Heart right ventricle (tissue), 16 donors: Measurements from ENCODE around the gene PTPRU. TPM values are rescaled to one million over a fixed set of nuclear protein-coding genes. Genes with fewer than 3 reads are reported as not detected.

ENCODE experiments used
- ATAC-seq, 8 donors: fragments of 200-7000 bp; cut with Tn5 transposase; one replicate each; pipeline ENCODE4 v1.9.1; 2020; ENCODE audit warnings: mild to moderate bottlenecking in 8 of 8, moderate library complexity in 8 of 8, moderate number of reproducible peaks in 1 of 8
- DNase-seq, 2 donors: peaks; one replicate each; pipeline ENCODE4 v3.0.0-alpha.2; 2020
- H3K27ac ChIP-seq, 10 donors: fragments of 200-600 bp; sonication (generic) in 2 of 10; one replicate each; pipeline versions ENCODE4 v1.5.0 to v1.8.0; 2020 to 2022; ENCODE audit warnings: mild to moderate bottlenecking in 3 of 10
- H3K27me3 ChIP-seq, 7 donors: fragments of 200-600 bp; one replicate each; pipeline ENCODE4 v1.8.0; 2021 to 2022; ENCODE audit warnings: mild to moderate bottlenecking in 2 of 7
- H3K36me3 ChIP-seq, 9 donors: fragments of 200-600 bp; sonication (generic) in 1 of 9; one replicate each; pipeline versions ENCODE4 v1.5.0 to v1.8.0; 2020 to 2022; ENCODE audit warnings: mild to moderate bottlenecking in 2 of 9
- H3K4me1 ChIP-seq, 9 donors: fragments of 200-600 bp; sonication (generic) in 1 of 9; one replicate each; pipeline versions ENCODE4 v1.5.0 to v1.8.0; 2020 to 2022; ENCODE audit warnings: mild to moderate bottlenecking in 4 of 9
- H3K4me3 ChIP-seq, 10 donors: fragments of 200-600 bp; sonication (generic) in 2 of 10; one replicate each; pipeline versions ENCODE4 v1.5.0 to v1.8.0; 2020 to 2022; ENCODE audit warnings: mild to moderate bottlenecking in 7 of 10, moderate library complexity in 2 of 10
- H3K9me3 ChIP-seq, 11 donors: fragments of 200-600 bp in 10 of 11; sonication (generic) in 2 of 11; one replicate each; pipeline versions ENCODE4 v1.5.0 to v1.8.0; 2013 to 2022; ENCODE audit warnings: mild to moderate bottlenecking in 2 of 11, control low read depth in 1 of 11, moderate library complexity in 1 of 11
- CTCF ChIP-seq, 9 donors: fragments of 200-600 bp; sonication (generic) in 2 of 9; IDR thresholded peaks; one replicate each; pipeline versions ENCODE4 v1.5.0 to v1.8.0; 2021 to 2022; ENCODE audit warnings: antibody characterized with exemption in 9 of 9, mild to moderate bottlenecking in 5 of 9, moderate library complexity in 1 of 9
- WGBS, 2 donors: extraction: QIAGEN DNeasy Blood & Tissue Kit; methylation state at CpG; one replicate each; pipeline ENCODE4 v1.1.7; 2013; ENCODE audit warnings: inconsistent platforms in 1 of 2; 5-methylcytosine and 5-hydroxymethylcytosine counted together
- intact Hi-C, 10 donors: fragments of 100-400 bp; cut with DNase I; formaldehyde crosslinking; loops; one replicate each; pipeline versions ENCODE4 v1.11.1 to v1.14.2; 2022
- polyA plus RNA-seq, 2 donors: library from polyadenylated mRNA; stranded (reverse); fragments of 200-250 nt; gene quantifications; one replicate each; pipeline ENCODE4 v1.2.3, GENCODE V29; 2013
- total RNA-seq, 10 donors: library from RNA; stranded (reverse); fragmentation: NEBNext Ultra II Directional in 3 of 10; extraction: Animal tissue kit (Norgen Biotek cat#: 25700) in 3 of 10; gene quantifications; one replicate each; pipeline versions ENCODE4 v1.2.1 to v1.2.4, GENCODE V29; 2021 to 2023
- donor health status: Arrhythmogenic right ventricular cardiomyopathy.
- donor health status: ischemic (EF 13 %, LVEDD 7.1; RV severe dilation, severe dysfunction).
- donor health status: healthy with polysubstance abuse.
- donor health status: DM: no; HTN: yes; CAD: no.
- donor health status: DM: no; HTN: no; CAD: no.
- donor health status: ischemic (EF 25% LVEDD 6.9; RV normal size, moderate dysfunction).
- donor health status: ischemic (EF 25% LVEDD 5.7; RV mildly dilated, moderate dysfunction).
- donor health status: healthy.
- donor health status: DM: yes; HTN: yes; CAD: no.
- donor health status: Ischemic cardiomyopathy.
- donor health status: ischemic (EF 35%, LVEDD 5.7; RV mildly dilated, moderate dysfunction).
- donor health status: nonischemic (EF 11% LVEDD 7.7; RV severe dilation, severe dysfunction).
- donor health status: DM: yes; HTN: yes; CAD: no.
- donor health status: PGD.
- donor health status: ischemic (EF 29% LVEDD 5.4; RV normal size, mild dysfunction).
- donor health status: nonischemic (EF 23%, LVEDD 6.1; RV moderate dilation, normal function).

The PTPRU gene
- total and polyA plus RNA-seq, 12 donors, result 8.6 to 29.8 (median 14.5) TPM

- TF ChIP-seq CTCF (IDR thresholded peaks at IDR 0.05), result no peak
- 70% methylated on average over 5 of the region's 5 CpGs for WGBS, 2 donors
- DNase-seq, result no peak
- Histone ChIP-seq H3K4me1 (peaks cover 0 to 4% (median 0%) of the 10 kb centered on the region in 9 donors), H3K9me3 (no peaks in the 10 kb centered on the region), H3K27me3 (no peaks in the 10 kb centered on the region), H3K4me3 (no peak overlapping the region), H3K36me3 (peaks cover 0 to 46% (median 0%) of the 10 kb centered on the region in 9 donors), H3K27ac (no peak overlapping the region)
- intact Hi-C loops, result no loop called here
- no peak for ATAC-seq
Measured at GRCh38 chr1:29224356-29224837, 11.9 kb upstream of the PTPRU start.

- H3K9me3 ChIP-seq, result no peaks in the 10 kb centered on the region
- no peak overlapping the region for H3K4me3 ChIP-seq
- DNase-seq, result no peak
- ATAC-seq, result no peak
- no peak for TF ChIP-seq CTCF (IDR thresholded peaks at IDR 0.05)
- H3K4me1 ChIP-seq, result peaks cover 6 to 13% (median 8%) of the 10 kb centered on the region in 9 donors
- H3K27ac ChIP-seq, result no peak overlapping the region
- H3K27me3 ChIP-seq, result no peaks in the 10 kb centered on the region
- WGBS, 2 donors, result 86 to 90% methylated on average over 4 of the region's 4 CpGs
- intact Hi-C loops, result no loop called here
- H3K36me3 ChIP-seq, result peaks cover 0 to 36% (median 0%) of the 10 kb centered on the region in 9 donors
Measured at GRCh38 chr1:29225361-29225760, 11.0 kb upstream of the PTPRU start.

GRCh38 chr1:29227511-29227910 lies 8.8 kb upstream of the PTPRU start:
- intact Hi-C loops, result no loop called here
- peaks cover 6 to 21% (median 13%) of the 10 kb centered on the region in 9 donors for H3K4me1 ChIP-seq
- DNase-seq (no peak), ATAC-seq (no peak)
- H3K36me3 ChIP-seq, result peaks cover 0 to 16% (median 0%) of the 10 kb centered on the region in 9 donors
- H3K4me3 ChIP-seq, result no peak overlapping the region
- no peaks in the 10 kb centered on the region for H3K27me3 ChIP-seq
- 90 to 93% methylated on average over 5 of the region's 5 CpGs for WGBS, 2 donors
- H3K9me3 ChIP-seq, result no peaks in the 10 kb centered on the region
- TF ChIP-seq CTCF (IDR thresholded peaks at IDR 0.05), result no peak
- no peak overlapping the region for H3K27ac ChIP-seq

GRCh38 chr1:29230204-29230552 lies 6.1 kb upstream of the PTPRU start:
- H3K9me3 ChIP-seq, result no peaks in the 10 kb centered on the region
- intact Hi-C loops, result loop anchor here in 8 of 10 donors (5.0 to 10.0 kb wide), 9 partner anchors 475 to 1685 kb away; no protein-coding TSS in a partner anchor

More at GRCh38 chr1:29230204-29230552, 6.1 kb upstream of the PTPRU start:
- no peak for DNase-seq
- Histone ChIP-seq H3K27me3 (peaks cover 0 to 3% (median 0%) of the 10 kb centered on the region in 7 donors), H3K36me3 (peaks cover 0 to 6% (median 0%) of the 10 kb centered on the region in 9 donors), H3K4me3 (peak overlapping the region; percentile 63 to 93 (median 77)), H3K27ac (peak overlapping the region in 8 of 10 donors; percentile 61 to 83 (median 76)), H3K4me1 (peaks cover 6 to 21% (median 13%) of the 10 kb centered on the region in 9 donors)
- ATAC-seq, result no peak
- TF ChIP-seq CTCF (IDR thresholded peaks at IDR 0.05), result no peak
- WGBS, 2 donors, result 14 to 15% methylated on average over 4 of the region's 4 CpGs
